NCI-H146 treated with DMSO at 0.1 percent for 48 hours (cell line): ENCODE results near the gene ADK.
"Not testable (repeated sequence)": the region's sequence is repeated elsewhere in the genome, so short reads cannot be mapped to it uniquely, and the experiment has no call there.

Experiments
- DNase-seq: peaks from one replicate; lab custom pipeline; 2025; ENCODE audit not compliant: unreplicated experiment; lab: John Stamatoyannopoulos, UW

Gene ADK

DNA sequence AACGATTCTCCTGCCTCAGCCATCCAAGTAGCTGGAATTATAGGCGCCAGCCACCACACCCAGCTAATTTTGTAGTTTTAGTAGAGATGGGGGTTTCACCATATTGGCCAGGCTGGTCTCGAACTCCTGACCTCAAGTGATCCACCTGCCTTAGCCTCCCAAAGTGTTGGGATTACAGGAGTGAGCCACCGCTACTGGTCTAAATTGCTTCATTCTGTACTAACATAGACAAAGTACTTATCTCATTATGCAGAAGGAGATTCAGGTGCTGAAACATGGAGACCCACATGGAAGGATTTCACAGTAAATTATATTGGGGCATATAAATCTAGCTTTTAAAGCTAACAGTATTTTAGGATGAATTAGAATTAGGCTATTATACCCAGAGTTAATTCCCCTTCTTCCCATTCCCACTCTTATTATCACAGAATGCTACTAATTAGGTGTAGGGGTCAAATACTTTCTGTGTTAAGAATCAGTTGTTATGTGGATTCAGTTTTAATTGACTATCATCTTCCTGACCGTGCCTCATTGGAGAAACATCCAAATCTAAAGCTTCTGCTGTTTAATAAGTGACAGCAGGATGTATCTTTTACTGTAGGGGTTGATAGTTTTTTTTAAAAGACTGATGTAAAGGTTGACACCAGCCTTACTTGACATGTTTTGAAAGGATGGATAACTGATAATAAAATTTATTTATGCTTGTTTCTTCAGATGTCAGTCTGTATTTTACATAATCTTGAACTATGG lies 27.2 kb downstream of the ADK start:
- no peak for DNase-seq

DNA sequence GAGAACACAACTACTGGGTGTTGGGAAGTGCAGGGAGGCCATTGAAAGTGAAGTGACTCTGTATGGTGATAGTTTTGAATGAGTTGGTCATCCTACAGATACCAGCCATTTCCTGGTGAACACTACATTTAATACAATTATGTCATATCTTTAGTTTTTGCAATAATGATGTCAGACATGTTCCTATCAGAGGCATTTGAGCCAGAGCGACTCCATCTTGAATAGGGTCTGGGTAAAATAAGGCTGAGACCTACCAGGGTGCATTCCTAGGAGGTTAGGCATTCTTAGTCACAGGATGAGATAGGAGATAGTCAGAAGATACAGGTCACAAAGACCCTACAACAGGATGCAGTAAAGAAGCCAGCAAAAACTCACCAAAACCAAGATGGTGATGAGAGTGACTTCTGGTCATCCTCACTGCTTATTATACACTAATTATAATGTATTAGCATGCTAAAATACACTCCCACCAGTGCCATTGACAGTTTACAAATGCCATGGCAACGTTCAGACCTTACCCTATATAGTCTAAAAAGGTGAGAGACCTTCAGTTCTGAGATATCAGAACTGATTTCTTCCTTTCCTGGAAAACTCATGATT lies 28.2 kb downstream of the ADK start:
- no peak for DNase-seq

DNA sequence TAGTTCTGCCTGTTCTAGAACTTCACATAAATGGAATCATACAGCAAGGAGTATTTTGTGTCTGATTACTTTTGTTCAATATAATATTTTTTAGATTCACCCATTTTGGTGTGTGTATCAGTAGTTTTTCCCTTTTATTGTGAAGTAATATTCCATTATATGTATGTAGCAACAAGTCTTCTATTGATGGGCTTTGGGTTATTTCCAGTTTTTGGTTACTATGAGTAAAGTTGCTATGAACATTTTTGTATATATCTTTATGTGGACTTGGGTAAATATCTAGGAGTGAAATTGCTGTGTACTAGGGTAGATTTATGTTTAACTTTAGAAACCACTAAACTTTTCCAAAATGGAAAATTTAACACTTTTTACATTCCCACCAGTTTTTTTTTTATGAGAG lies 35.7 kb downstream of the ADK start:
- DNase-seq, result no peak

DNA sequence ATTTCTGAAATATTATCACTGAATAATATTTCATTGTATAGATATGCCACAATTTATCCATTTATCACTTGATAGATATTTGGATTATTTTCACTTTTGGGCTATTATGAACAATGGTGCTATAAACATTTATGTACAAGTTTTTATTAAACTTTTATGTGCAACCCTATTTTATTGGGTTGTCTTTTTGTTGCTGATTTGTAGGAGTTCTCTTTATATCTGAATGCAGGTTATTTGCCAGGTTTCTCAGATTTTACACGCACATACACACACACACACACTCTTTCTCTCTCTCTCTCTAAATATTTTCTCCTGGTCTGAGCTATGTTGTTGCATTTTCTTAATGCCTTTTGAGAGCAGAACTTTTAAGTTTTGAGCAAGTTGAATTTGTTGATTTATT lies 36.2 kb downstream of the ADK start:
- no peak for DNase-seq

DNA sequence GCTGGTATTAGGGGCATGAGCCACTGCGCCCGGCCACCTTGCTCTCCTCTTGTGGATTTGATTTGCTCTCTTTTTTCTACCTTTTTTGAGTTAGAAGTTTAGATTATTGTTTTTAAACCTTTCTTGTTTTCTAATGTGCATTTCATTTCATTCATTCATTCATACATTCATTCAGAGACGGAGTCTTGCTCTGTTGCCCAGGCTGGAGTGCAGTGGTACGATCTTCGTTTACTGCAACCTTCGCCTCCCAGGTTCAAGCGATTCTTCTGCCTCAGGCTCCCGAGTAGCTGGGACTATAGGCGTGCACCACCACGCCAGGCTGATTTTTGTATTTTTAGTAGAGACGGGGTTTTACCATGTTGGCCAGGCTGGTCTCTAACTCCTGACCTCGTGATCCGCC lies 37.6 kb downstream of the ADK start:
- DNase-seq, result not testable (repeated sequence)

DNA sequence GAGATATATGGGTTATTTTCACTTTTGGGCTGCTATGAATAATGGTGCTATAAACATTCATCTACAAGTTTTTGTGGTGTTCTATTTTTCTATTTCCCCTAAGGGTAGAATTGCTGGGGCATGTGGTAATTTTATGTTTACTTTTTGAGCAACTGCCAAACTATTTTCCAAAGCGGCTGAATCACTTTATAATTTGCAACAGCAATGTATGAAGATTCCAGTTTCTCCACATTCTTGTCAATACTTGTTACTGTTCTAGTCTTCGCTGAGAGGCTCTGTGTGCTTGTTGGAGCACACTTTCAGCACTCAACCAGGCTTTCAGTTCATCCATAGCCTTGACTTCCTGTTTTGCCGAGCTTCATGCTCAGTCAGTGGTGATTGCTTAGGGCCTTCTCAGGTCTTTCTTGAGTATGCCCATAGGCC lies 39.0 kb downstream of the ADK start:
- no peak for DNase-seq

DNA sequence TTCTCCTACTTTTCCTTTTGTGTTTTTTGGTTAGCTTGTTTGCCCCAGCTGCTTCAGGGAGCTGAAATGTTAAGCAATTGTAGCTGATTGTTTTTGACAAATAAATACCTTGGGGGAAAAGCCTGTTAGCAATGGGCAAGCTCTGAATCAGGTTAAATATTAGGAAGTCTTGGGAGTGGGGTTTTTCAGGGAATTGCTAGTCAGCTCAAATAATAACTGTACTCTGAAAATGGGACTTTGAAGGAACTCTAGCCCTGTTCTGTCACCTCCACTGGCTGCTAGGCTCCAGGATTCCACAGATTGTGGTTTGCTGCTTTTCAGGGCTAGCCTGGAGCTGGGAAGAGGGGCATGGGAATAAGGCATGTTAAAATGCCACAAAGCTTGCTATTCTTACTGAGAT lies 39.5 kb downstream of the ADK start:
- no peak for DNase-seq

DNA sequence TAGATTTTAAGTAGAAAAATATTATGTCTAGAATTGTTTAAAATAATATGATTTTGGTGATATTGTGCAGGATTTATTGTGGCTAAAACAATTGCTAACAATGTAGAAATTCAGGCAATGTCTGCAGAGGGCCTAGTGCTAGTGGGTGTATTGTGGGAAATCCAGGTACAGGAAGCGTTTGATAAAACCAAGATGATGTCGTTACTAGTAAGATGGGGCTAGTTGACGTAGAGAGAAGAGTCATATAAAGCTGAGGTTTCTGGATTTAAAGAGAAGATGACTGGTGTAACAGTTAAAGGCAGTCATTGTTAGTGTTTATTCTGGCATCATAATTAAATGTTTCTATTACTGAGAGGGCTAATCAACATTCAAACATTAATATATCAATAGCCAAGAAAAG lies 43.5 kb downstream of the ADK start:
- DNase-seq, result no peak

DNA sequence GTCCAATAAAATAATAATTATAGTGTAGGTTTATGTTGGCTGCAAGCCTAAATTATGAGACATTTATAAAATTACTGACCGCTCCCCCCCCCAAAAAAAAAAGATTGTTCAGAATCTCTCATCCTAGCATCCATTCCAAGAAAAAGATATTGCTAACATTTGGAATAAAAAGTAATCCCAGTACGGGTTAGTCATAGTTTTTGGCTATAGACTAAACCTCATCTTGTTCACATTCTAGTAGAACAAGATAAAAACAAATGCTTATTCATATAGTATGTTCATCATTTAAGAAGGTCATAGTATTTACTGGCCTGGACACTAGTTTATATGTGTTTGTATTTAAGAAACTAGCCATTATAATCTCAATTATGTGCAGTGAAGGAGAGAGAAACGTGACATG lies 44.0 kb downstream of the ADK start:
- no peak for DNase-seq

DNA sequence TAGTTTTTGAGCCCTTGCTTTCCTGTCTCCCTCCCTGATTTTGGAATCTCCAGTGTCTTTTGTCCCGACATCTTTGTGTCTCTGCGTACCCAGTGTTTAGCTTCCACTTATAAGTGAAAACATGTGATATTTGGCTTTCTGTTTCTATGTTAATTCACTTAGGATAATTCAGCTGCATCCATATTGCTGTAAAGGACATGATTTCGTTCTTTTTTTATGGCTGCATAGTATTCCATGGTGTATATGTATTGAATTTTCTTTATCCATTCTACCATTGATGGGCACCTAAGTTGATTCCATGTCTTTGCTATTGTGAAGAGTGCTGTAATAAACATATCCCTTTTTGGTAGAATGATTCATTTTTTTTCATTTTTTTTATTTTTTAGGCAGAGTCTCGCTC lies 48.3 kb downstream of the ADK start:
- DNase-seq, result no peak

DNA sequence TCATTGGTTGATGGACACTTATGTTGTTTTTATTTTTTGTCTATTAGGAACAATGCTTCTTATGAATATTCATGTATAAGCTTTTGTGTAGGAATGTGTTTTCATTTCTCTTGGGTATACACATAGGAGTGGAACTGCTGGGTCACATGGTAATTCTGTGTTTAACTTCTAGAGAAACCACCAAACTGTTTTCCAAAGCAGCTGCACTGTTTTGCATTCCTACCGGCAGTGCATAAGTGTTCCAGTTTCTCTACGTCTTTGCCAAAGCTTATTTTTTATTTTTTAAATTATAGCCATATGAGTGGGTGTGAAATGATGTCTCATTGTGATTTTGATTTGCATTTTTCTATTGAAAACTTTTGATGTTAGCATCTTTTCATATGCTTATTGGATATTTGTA lies 51.3 kb downstream of the ADK start:
- no peak for DNase-seq

DNA sequence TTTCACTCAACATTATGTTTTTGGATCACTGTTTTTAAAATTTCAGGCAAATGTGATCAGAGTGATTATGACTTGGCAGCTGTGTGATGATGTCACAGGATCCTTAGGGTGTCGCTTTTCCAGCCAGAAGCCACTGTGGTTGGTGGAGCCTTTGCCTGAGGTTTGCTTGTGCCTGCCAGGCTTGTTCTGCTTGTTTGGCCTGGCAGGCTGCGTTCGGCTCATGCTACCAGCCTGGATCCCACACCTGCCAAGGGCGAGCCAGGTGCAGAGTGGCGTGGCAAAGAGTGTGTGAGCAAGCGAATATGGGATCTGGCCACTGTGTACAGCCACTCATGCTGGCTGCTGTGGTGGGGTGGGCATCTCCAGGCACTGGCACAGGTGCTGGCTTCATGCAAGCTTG lies 55.7 kb downstream of the ADK start:
- no peak for DNase-seq

DNA sequence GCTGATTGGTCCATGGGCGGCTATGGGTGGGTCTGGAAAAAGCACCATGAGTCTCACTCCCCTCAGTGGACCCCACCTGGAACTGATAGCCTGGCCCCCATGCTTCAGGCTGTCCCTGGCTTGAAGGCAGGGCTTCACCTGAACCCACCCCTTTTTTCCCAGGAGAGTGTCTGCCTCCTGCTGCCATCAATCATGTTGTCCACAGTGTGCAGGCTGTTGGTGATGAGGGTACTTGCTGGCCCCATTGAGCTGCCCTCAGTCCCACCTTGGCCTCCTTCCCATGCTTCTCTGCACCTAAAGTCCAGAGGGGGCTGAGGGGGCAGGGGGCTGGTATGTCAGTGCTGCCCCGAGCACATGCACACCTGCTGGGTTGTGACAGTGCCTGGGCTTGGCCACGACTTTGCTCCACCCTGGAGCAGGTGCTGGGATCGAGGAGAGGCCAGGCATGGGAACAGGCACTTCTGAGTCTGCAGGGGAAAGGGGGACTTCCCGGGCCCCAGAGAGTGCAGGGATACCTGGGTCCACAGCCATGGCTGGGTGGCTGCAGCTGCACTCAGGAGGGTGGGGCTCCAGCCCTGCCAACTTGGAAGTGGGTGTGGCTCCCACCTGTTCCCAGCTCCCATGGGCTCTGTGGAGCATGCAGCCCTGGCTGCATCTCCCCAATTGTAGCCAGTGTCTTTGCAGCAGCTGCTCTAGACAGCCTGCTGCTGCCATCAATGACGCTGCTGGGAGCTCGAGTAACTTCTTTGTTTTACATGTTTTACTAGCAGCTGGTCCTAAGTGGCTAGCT lies 56.9 kb downstream of the ADK start:
- DNase-seq, result peak; percentile 86

DNA sequence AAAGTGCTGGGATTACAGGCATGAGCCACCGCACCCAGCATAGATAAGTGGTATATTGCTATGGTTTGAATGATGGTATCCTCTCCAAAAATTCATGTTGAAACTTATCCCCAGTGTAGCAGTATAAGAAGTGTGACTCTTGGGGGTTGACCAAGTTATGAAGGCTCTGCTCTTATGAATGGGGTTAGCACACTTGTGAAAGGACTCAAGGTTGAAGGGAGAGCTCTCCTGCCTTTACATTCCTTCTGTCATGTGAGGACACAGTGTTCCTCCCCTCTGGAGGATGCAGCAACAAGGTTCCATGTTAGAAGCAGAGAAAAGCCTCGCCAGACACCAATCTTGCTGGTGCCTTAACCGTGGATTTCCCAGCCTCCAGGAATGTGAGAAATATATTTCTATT lies 58.0 kb downstream of the ADK start:
- no peak for DNase-seq

DNA sequence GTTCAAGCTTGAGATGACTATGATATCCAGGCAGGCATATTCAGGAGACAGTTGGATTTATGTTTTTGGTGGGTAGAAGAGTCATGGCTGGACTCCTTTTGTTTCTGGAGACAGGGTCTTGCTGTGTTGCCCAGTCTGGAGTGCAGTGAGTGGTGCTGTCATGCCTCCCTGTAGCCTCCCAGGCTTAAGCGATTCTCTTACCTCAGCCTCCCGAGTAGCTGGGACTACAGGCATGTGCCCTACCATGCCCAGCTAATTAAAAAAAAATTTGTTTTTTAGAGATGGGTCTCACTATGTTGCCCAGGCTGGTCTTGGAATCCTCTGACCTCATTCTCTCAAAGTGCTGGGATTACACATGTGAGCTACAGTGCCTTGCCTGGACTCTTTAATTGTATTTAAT lies 62.0 kb downstream of the ADK start:
- no peak for DNase-seq

DNA sequence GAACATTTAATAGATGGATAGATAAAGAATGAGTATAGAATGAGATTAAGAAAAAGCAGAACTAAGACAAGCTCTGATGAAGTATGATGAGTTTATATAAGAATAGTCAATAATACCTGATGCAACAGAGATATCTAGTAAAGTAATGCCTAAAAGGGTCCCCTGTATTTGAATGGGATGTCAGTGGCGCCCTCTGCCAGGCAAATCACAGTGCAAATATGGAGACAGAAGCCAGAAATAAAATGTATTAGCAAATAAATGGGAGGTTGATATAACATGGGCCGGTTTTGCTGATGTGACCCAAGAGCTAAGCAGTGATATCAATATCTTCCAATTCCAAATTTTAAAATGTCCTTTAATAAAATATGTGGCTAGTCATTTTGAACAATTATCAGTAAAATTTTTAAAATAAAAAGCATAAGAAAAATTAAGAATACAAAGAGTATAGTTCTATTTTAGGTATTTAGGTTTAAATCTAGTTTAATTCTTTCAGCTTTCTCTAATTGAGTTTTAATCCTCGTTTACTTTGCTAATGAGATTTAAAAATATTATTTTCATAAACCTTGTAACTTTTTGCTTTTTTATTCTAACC lies 62.6 kb downstream of the ADK start:
- peak; percentile 8 for DNase-seq

DNA sequence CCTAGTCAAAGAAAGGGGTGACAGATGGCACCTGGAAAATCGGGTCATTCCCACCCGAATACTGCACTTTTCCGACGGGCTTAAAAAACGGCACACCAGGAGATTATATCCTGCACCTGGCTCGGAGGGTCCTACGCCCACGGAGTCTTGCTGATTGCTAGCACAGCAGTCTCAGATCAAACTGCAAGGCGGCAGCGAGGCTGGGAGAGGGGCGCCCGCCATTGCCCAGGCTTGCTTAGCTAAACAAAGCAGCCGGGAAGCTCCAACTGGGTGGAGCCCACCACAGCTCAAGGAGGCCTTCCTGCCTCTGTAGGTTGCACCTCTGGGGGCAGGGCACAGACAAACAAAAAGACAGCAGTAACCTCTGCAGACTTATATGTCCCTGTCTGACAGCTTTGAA lies 66.1 kb downstream of the ADK start:
- not testable (repeated sequence) for DNase-seq

DNA sequence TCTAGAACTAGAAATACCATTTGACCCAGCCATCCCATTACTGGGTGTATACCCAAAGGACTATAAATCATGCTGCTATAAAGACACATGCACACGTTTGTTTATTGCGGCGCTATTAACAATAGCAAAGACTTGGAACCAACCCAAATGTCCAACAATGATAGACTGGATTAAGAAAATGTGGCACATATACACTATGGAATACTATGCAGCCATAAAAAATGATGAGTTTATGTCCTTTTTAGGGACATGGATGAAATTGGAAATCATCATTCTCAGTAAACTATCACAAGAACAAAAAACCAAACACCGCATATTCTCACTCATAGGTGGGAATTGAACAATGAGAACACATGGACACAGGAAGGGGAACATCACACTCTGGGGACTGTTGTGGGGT lies 71.4 kb downstream of the ADK start:
- not testable (repeated sequence) for DNase-seq

DNA sequence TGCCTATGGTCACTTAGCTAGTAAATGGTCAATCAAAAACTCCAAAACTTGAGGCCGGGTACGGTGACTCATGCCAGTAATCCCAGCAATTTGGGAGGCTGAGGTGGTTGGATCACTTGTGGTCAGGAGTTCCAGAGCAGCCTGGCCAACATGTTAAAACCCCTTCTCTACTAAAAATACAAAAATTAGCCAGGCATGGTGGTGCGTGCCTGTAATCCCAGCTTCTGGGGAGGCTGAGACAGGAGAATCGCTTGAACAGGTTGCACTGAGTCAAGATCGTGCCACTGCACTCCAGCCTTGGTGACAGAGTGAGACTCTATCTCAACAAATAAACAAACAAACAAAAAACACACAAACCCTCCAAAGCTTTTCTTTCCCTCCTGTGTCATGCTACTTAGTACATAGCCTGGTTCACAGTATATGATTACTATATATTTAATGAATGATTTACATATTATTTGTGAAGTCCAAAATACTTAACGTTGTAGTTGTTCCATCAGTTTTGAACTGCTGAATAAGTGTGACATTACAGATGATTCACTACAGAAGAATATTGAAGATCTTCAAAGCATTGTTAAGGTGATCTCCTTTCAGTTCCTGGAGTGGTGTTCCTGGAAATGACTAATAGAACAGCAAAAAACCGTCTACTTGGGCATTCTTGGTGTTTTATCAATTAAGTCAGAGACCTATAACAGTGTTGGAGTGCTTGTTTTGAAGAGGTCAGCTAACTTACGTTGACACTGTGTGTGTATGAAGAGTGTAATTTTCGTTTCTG lies 72.9 kb downstream of the ADK start:
- DNase-seq, result no peak

DNA sequence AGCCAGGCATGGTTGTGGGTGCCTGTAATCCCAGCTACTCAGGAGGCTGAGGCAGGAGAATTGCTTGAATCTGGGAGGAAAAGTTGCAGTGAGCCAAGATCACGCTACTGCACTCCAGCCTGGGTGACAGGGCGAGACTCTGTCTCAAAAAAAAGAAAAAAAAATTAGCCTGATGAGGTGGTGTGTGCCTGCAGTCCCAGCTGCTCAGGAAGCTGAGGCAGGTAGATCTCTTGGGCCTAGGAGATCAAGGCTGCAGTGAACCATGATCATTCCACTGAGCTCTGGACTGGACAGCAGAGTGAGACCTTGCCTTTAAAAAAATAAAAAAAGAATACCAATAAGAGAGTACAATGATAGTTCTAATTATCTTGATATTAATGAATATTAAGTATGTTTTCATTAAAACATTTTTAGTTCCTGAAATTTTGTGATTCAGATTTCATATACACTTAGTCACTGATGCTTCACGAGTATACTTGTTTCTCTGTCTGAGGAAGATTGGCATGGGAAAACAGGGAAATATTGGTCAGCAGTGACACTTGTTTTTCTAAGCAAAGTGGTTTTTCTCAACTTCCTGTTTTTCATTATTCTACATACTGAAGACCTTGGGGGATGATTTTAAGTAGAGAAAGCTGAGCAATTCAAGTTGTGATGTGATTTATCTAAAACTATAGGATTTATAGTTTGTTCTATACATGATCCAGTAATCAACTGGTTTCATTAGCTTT lies 76.8 kb downstream of the ADK start:
- DNase-seq, result no peak
